Stomach smooth muscle (tissue), 2 donors: ENCODE measurements around the gene HOXC11.

Source experiments
- H3K27ac ChIP-seq: one replicate; pipeline ENCODE4 v1.7.0; 2013; ENCODE audit warnings: mild to moderate bottlenecking, low read length, inconsistent platforms
- H3K27me3 ChIP-seq, 2 donors: one replicate each; pipeline ENCODE4 v1.7.0; 2013; ENCODE audit warnings: low read length in 2 of 2; ENCODE audit not compliant: insufficient read depth in 2 of 2, control insufficient read depth in 1 of 2
- H3K36me3 ChIP-seq, 2 donors: one replicate each; pipeline ENCODE4 v1.7.0; 2013; ENCODE audit warnings: low read length in 2 of 2; ENCODE audit not compliant: control insufficient read depth in 2 of 2, insufficient read depth in 2 of 2
- H3K4me1 ChIP-seq: one replicate; pipeline ENCODE4 v1.7.0; 2013; ENCODE audit warnings: low read length; ENCODE audit not compliant: control insufficient read depth, insufficient read depth
- H3K4me3 ChIP-seq, 2 donors: one replicate each; pipeline ENCODE4 v1.7.0; 2013; ENCODE audit warnings: low read length in 2 of 2
- H3K9ac ChIP-seq, 2 donors: one replicate each; pipeline ENCODE4 v1.7.0; 2013; ENCODE audit warnings: low read length in 2 of 2, mild to moderate bottlenecking in 1 of 2
- H3K9me3 ChIP-seq, 2 donors: one replicate each; pipeline ENCODE4 v1.7.0; 2013; ENCODE audit warnings: low read length in 2 of 2; ENCODE audit not compliant: control insufficient read depth in 2 of 2
- donor health status: healthy.
- donor health status: Pancreatic carcinoma.

HOXC11 gene

GRCh38 chr12:53989227-53990113 lies 16.5 kb downstream of the HOXC11 start:
- H3K27me3 ChIP-seq, result peaks cover 89 to 98% of the 10 kb centered on the region in 2 donors
- peaks cover 0 to 4% of the 10 kb centered on the region in 2 donors for H3K9me3 ChIP-seq
- H3K36me3 ChIP-seq, result no peaks in the 10 kb centered on the region
- no peak overlapping the region for H3K27ac ChIP-seq
- H3K4me1 ChIP-seq, result peaks cover 18% of the 10 kb centered on the region
- H3K4me3 ChIP-seq, result no peak overlapping the region
- no peak overlapping the region for H3K9ac ChIP-seq

DNA sequence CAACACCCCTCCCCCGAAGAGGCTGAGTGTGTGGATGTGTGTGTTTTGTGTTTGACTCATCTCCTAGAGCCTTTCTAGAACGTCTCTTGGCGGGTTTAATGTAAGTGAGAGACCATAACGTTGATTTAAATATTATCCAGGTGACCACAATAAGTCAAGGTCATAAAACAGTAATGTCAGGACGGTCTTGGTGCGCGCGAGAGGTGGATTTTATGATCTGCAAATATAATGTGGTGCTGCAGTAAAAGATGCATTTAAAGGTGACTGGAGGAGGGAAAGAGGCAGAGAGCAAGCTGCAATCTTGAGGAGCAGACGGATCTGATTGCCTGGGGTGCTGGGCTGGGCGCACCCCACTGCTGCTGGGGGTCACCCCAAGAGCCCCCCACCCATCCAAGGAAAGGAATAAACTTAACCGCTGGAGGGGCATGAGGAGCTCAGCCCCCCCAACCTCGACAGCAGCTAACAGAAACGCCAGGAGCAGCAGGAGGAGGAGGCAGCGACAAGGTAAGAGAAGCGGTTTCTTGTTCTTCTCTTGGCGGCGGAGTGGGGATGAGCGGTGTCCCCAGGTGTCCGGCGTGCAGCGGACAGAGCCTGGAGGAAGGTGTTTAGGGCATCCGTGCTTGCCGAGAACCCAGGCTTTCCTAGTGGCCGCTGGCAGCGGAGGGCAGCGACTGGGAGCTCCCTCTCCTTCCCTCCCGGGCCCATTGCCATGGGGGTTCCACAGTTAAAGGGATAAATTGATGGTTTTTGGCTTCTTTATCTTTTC lies 17.6 kb downstream of the HOXC11 start:
- peaks cover 94 to 100% of the 10 kb centered on the region in 2 donors for H3K27me3 ChIP-seq
- H3K27ac ChIP-seq, result no peak overlapping the region
- peaks cover 21% of the 10 kb centered on the region for H3K4me1 ChIP-seq
- H3K9ac ChIP-seq, result no peak overlapping the region
- peaks cover 0 to 4% of the 10 kb centered on the region in 2 donors for H3K9me3 ChIP-seq
- no peaks in the 10 kb centered on the region for H3K36me3 ChIP-seq
- H3K4me3 ChIP-seq, result no peak overlapping the region

DNA sequence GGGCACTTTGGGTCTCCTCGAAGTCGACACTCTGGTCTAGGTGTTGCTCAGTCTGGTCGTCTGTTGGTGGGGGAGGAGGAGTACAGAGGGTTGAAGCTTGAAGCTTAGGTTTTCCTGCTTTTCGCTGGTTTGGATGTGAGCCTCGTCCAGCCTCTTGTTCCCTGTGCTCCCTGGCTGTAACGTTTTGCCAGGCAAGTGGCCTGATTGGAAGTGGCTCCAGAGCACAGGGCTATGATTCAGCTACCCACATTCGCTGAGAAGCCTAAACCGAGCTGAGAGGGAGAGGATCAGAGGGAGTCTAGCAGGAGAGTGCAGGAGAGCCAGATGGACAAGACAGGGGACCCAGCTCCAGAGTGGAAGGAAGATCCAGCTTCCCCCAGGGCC lies 18.1 kb downstream of the HOXC11 start:
- Histone ChIP-seq H3K36me3 (no peaks in the 10 kb centered on the region), H3K27ac (no peak overlapping the region), H3K27me3 (peaks cover 92 to 100% of the 10 kb centered on the region in 2 donors), H3K9me3 (peaks cover 0 to 4% of the 10 kb centered on the region in 2 donors), H3K9ac (no peak overlapping the region), H3K4me3 (no peak overlapping the region), H3K4me1 (peaks cover 20% of the 10 kb centered on the region)

DNA sequence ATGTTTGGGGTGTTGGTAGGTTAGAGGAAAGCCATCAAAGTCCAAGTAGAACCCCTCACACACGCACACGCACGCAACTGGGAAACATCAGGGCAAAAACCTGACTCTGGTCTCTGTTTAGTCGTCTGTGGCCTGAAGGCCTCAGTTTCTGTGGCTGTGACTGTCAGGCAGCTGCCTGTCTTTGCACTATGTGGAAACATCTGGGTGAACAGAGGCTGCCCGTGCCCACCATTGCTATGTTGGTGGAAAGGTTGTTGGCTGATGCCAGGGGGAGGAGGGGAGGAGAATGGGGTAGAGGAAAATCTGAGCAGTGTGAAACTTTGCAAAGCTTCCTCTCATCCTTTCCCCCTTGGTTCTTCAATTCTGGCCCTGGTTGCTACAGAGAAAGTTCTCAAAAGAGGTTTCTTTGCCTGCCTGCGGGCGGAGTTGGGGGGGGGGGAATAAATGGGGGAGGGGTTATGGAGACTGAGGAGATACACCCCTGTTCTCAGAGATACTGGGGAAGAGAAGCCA lies 19.5 kb downstream of the HOXC11 start:
- H3K27me3 ChIP-seq, result peaks cover 91 to 100% of the 10 kb centered on the region in 2 donors
- peaks cover 0 to 4% of the 10 kb centered on the region in 2 donors for H3K9me3 ChIP-seq
- H3K36me3 ChIP-seq, result no peaks in the 10 kb centered on the region
- no peak overlapping the region for H3K4me3 ChIP-seq
- peaks cover 20% of the 10 kb centered on the region for H3K4me1 ChIP-seq
- no peak overlapping the region for H3K27ac ChIP-seq
- no peak overlapping the region for H3K9ac ChIP-seq

- peaks cover 20% of the 10 kb centered on the region for H3K4me1 ChIP-seq
- no peaks in the 10 kb centered on the region for H3K36me3 ChIP-seq
- no peak overlapping the region for H3K27ac ChIP-seq
- peaks cover 0 to 4% of the 10 kb centered on the region in 2 donors for H3K9me3 ChIP-seq
- H3K9ac ChIP-seq, result no peak overlapping the region
- no peak overlapping the region for H3K4me3 ChIP-seq
- peaks cover 91 to 100% of the 10 kb centered on the region in 2 donors for H3K27me3 ChIP-seq
These were observed 20.5 kb downstream of the HOXC11 start for GRCh38 chr12:53993162-53994008.

DNA sequence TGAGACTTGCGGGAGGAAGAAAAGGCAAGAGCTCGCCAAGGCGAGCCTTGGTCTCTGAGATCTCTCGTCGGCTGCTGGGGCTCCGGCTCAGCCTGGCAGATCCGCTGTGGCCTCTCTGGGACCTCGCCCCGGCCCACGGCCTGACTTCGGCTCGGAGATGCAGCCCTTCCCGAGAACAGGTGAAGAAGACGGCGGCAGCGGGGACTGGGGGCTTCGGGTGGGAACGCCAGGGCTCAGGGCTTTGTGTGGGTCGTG lies 21.0 kb downstream of the HOXC11 start:
- H3K4me3 ChIP-seq, result no peak overlapping the region
- peaks cover 90 to 100% of the 10 kb centered on the region in 2 donors for H3K27me3 ChIP-seq
- no peak overlapping the region for H3K27ac ChIP-seq
- no peaks in the 10 kb centered on the region for H3K36me3 ChIP-seq
- H3K9ac ChIP-seq, result no peak overlapping the region
- H3K9me3 ChIP-seq, result peaks cover 0 to 4% of the 10 kb centered on the region in 2 donors
- H3K4me1 ChIP-seq, result peaks cover 20% of the 10 kb centered on the region

- no peaks in the 10 kb centered on the region for H3K36me3 ChIP-seq
- H3K4me3 ChIP-seq, result peak overlapping the region in 1 of 2 donors; percentile 22
- peaks cover 20% of the 10 kb centered on the region for H3K4me1 ChIP-seq
- H3K9ac ChIP-seq, result no peak overlapping the region
- peaks cover 0 to 4% of the 10 kb centered on the region in 2 donors for H3K9me3 ChIP-seq
- peaks cover 87 to 99% of the 10 kb centered on the region in 2 donors for H3K27me3 ChIP-seq
- H3K27ac ChIP-seq, result no peak overlapping the region
These were observed 21.5 kb downstream of the HOXC11 start for GRCh38 chr12:53994264-53995001.

- H3K9ac ChIP-seq, result no peak overlapping the region
- H3K9me3 ChIP-seq, result peaks cover 0 to 4% of the 10 kb centered on the region in 2 donors
- peaks cover 25% of the 10 kb centered on the region for H3K4me1 ChIP-seq
- peak overlapping the region in 1 of 2 donors; percentile 68 for H3K4me3 ChIP-seq
- no peak overlapping the region for H3K27ac ChIP-seq
- no peaks in the 10 kb centered on the region for H3K36me3 ChIP-seq
- H3K27me3 ChIP-seq, result peaks cover 89 to 99% of the 10 kb centered on the region in 2 donors
These were observed 22.1 kb downstream of the HOXC11 start for GRCh38 chr12:53995002-53995377.

DNA sequence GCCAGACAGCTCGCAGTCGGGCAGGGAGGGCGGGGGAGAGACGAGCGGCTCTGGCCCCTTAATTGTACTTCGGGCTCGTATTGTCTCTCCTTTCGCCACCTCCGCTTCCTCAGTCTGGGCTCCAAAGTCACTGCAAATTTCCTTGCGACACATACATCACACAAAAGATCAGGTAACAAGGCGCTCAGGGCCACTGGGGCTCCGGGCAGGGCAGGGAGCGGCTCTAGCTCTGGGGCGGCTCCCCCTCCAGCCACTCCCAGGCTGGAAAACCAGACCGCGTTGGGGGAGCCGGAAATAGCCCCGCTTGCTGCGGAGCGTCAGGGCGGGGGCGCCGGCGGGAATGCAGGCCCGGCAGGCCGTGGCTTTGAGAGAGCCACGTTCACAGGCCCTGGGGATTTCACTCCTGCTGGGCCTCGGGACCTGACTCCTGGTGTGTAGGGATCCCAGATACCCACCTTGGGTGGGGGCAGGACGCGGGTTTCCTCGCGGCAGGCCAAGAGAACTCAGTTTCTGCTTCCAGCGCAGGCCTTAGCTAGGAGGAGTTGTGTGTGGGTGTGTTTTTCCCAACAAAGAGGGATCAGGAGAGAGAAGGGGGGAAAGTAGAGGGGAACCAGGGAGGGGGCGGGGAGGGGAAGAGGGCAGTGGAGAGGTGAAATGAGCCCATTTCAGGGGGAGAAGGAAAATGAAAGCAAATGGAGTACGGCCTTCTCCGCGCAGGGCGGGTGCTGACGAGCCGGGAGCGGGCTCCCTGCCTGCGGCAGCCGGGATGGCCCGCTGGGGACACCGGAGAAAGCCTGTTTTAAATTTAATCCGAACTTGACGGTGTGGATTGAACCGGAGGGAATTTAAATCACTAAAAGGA lies 22.7 kb downstream of the HOXC11 start:
- Histone ChIP-seq H3K9ac (peak overlapping the region in 1 of 2 donors; percentile 50), H3K36me3 (no peaks in the 10 kb centered on the region), H3K27ac (no peak overlapping the region), H3K9me3 (peaks cover 0 to 4% of the 10 kb centered on the region in 2 donors), H3K4me1 (peaks cover 31% of the 10 kb centered on the region), H3K4me3 (peak overlapping the region; percentile 68 to 71), H3K27me3 (peaks cover 88 to 99% of the 10 kb centered on the region in 2 donors)
